ENCODE data around the gene MAP3K14. TPM values are rescaled to one million over a fixed set of nuclear protein-coding genes. Genes with fewer than 3 reads are reported as not detected.
A peak's percentile ranks its signal among the peaks of the same experiment; 100 is the strongest.

The MAP3K14 gene
- total and polyA plus RNA-seq, 10 of the 15 experiments (the other 5 are each of a cell fraction or from before 2014, with no cell fraction given) = 2.1 to 33.3 (median 19.7) TPM

DNA sequence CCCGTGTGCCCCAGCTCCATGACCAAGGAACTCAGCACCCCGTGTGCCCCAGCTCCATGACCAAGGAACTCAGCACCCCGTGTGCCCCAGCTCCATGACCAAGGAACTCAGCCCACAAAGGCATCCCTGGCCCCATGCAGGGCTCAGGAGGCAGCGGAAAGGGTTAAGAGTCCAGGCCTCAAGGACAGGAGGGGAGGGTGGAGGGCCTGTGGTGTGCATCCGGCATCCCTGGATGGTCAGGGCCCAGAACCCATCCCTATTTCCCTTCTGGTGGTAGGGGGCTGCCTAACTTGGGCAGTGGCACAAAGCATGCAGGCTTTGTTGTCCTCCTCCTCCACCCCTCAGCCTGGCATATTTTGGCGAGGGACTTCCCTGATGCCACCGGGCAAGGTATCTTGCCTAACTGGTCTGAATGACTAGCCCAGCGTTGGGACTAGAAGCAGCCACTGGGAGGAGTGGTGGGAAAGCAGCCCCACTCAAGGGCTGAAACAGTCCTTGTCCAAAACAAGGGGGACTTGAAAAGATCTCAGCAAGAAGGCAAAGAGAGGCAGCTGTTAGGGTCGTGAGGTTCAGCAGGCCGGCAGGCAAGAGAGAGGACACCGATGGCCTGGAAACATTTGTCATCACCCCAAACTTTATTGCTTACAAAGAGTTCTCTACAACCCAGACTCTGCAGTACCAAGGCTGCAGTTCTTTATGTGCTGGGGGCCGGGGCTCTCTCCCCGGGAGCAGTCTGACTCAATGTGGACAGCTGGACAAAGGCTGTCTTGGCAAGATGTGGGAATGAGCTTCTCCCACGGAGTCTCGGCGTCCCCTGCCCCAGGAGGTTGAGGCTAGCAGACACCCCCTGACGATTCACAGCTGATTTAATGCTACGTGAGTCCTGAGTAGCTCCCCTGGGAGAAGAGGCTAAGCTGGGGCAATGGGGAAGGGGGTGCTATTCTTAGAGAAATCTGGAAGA is 54.0 kb downstream of the MAP3K14 start:
- FAIRE-seq = no peak
- Histone ChIP-seq H3K4me1 (ENCODE audit: control insufficient read depth, insufficient read depth, low read length) (peaks cover 17% of the 10 kb centered on the region), H3K4me2 (ENCODE audit: control insufficient read depth, insufficient read depth) (peak overlapping the region; percentile 19), H3K79me2 (ENCODE audit: control insufficient read depth, insufficient read depth, low read length) (no peaks in the 10 kb centered on the region), H4K20me1 (ENCODE audit: control insufficient read depth, insufficient read depth) (0 out of 2 replicates have a peak, but pooled peaks cover 2% of the 10 kb centered on the region), H3K4me3 (peak overlapping the region; percentile 75), H3K9me3 (replicated peaks; ENCODE audit: control insufficient read depth, insufficient read depth, low read length) (no peaks in the 10 kb centered on the region), H3K27ac (ENCODE audit: control insufficient read depth, insufficient read depth) (peak overlapping the region; percentile 56), H2AFZ (ENCODE audit: control insufficient read depth, low read depth, low read length) (no peak overlapping the region), H3K9ac (ENCODE audit: control insufficient read depth, insufficient read depth, low read length) (peak overlapping the region; percentile 55; the same call in 1 of the 2 replicates), H3K27me3 (replicated peaks in 1 of 2; ENCODE audit: control insufficient read depth in 2 of 2, insufficient read depth in 2 of 2, low read length in 1 of 2) (no peaks in the 10 kb centered on the region), H3K36me3 (ENCODE audit: control insufficient read depth in 2 of 2, insufficient read depth in 2 of 2, low read length in 1 of 2) (peaks cover 18 to 30% of the 10 kb centered on the region in 2 experiments)
- BruUV-seq (replicated peaks) = no TSS peak
- ATAC-seq = peak; percentile 15
- 73% methylated on average over 18 of the region's 18 CpGs for WGBS (ENCODE audit: insufficient coverage, insufficient replicate concordance, low lambda C conversion rate, missing lambda C conversion rate)
- POLR2A ChIA-PET = interaction anchor here (0.6 to 1.3 kb wide), 2 partner anchors 14 to 19 kb away, joined by 3 to 5 read pairs; no protein-coding TSS in a partner anchor
- intact Hi-C loops (cut with micrococcal nuclease; ENCODE audit: unreplicated experiment) = no loop called here
- RAD21 ChIA-PET (ENCODE audit: unreplicated experiment) = interaction anchor here (0.5 to 1.2 kb wide), 2 partner anchors 15 to 86 kb away, joined by 3 read pairs; no protein-coding TSS in a partner anchor
- no peak for DNase-seq (ENCODE audit: low read depth, low spot score)
- in situ Hi-C loops (cut with MboI) = loop anchor here (25.0 kb wide), 1 partner anchor 350 kb away; no protein-coding TSS in a partner anchor
- CTCF ChIA-PET = interaction anchor here (1.2 to 1.6 kb wide), 3 partner anchors 9 to 127 kb away, joined by 3 to 6 read pairs (median 4); partner anchors contain the start of gene ACBD4
- SMC1A ChIA-PET (ENCODE audit: uncharacterized antibody, unreplicated experiment) = interaction anchor here (1.4 to 1.5 kb wide), 2 partner anchors 14 to 44 kb away, joined by 3 read pairs; no protein-coding TSS in a partner anchor
- TF ChIP-seq NR2C1 (IDR thresholded peaks at IDR 0.05) = no peak
- no peak for TF ChIP-seq E2F4 (IDR thresholded peaks at IDR 0.05; ENCODE audit: low read depth, low read length)
- no peak for TF ChIP-seq STAT1 (conservative IDR thresholded peaks at IDR 0.05)
- no peak for TF ChIP-seq ATF2 (IDR thresholded peaks at IDR 0.05; ENCODE audit: low read length)
- no peak for TF ChIP-seq POLR2AphosphoS2 (IDR thresholded peaks at IDR 0.05; ENCODE audit: low read depth, low read length)
- peak; percentile 16 for TF ChIP-seq POLR2A (IDR thresholded peaks at IDR 0.05; ENCODE audit: low read depth, low read length)
- TF ChIP-seq KLF5 (IDR thresholded peaks at IDR 0.05; ENCODE audit: partially characterized antibody) = no peak
- no peak for TF ChIP-seq CBFB (IDR thresholded peaks at IDR 0.05; ENCODE audit: low read depth)
- no peak for TF ChIP-seq KAT2A (conservative IDR thresholded peaks at IDR 0.05; ENCODE audit: control insufficient read depth, low read depth, low read length)
- TF ChIP-seq, protein P1, sequence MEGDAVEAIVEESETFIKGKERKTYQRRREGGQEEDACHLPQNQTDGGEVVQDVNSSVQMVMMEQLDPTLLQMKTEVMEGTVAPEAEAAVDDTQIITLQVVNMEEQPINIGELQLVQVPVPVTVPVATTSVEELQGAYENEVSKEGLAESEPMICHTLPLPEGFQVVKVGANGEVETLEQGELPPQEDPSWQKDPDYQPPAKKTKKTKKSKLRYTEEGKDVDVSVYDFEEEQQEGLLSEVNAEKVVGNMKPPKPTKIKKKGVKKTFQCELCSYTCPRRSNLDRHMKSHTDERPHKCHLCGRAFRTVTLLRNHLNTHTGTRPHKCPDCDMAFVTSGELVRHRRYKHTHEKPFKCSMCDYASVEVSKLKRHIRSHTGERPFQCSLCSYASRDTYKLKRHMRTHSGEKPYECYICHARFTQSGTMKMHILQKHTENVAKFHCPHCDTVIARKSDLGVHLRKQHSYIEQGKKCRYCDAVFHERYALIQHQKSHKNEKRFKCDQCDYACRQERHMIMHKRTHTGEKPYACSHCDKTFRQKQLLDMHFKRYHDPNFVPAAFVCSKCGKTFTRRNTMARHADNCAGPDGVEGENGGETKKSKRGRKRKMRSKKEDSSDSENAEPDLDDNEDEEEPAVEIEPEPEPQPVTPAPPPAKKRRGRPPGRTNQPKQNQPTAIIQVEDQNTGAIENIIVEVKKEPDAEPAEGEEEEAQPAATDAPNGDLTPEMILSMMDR (IDR thresholded peaks at IDR 0.05 in 2 of 3, conservative IDR thresholded peaks at IDR 0.05 in 1 of 3; ENCODE audit: control insufficient read depth in 2 of 3, extremely low read depth in 1 of 3, insufficient read depth in 1 of 3, low read depth in 3 of 3, low read length in 3 of 3) = no peak
- no peak for TF ChIP-seq CUX1 (IDR thresholded peaks at IDR 0.05; ENCODE audit: insufficient replicate concordance, low read depth, low read length)
- TF ChIP-seq MTA3 (IDR thresholded peaks at IDR 0.05; ENCODE audit: borderline replicate concordance, low read length) = peak; percentile 21; the same call in 1 of the 2 replicates

Data from GM12878 (cell line).